GM12878 (cell line): Measurements from ENCODE around the gene PLCXD1. TPM values are rescaled to one million over a fixed set of nuclear protein-coding genes. Genes with fewer than 3 reads are reported as not detected.

ENCODE experiments used
- ATF7 ChIP-seq: fragments of 450-650 bp; IDR thresholded peaks from 2 replicates; pipeline ENCODE4 v1.6.1; 2016; ENCODE audit warnings: low read depth, mild to moderate bottlenecking
- BRCA1 ChIP-seq: IDR thresholded peaks from 2 replicates; pipeline ENCODE4 v1.6.1; 2011; ENCODE audit warnings: low read depth, low read length, improper control_type of control experiment
- JUNB ChIP-seq: IDR thresholded peaks from 2 replicates; pipeline ENCODE4 v1.6.1; 2016; ENCODE audit warnings: antibody characterized with exemption, mild to moderate bottlenecking
- KLF5 ChIP-seq: fragments of 450-650 bp; IDR thresholded peaks from 2 replicates; pipeline ENCODE4 v1.6.1; 2014; ENCODE audit warnings: mild to moderate bottlenecking; ENCODE audit not compliant: partially characterized antibody
- MTA2 ChIP-seq: fragments of 450-650 bp; IDR thresholded peaks from 2 replicates; pipeline ENCODE4 v1.6.1; 2016; ENCODE audit warnings: low read depth, mild to moderate bottlenecking, moderate library complexity
- NFYB ChIP-seq: IDR thresholded peaks from 2 replicates; pipeline ENCODE4 v1.6.1; 2011; ENCODE audit warnings: low read depth, mild to moderate bottlenecking, low read length, improper control_type of control experiment, moderate library complexity; ENCODE audit not compliant: insufficient read depth
- NRF1 ChIP-seq: conservative IDR thresholded peaks from 2 replicates; pipeline ENCODE4 v1.6.1; 2011; ENCODE audit warnings: mild to moderate bottlenecking, low read depth, low read length, improper control_type of control experiment
- ZNF217 ChIP-seq: fragments of 450-650 bp; IDR thresholded peaks from 2 replicates; pipeline ENCODE4 v1.6.1; 2017; ENCODE audit warnings: antibody characterized with exemption, mild to moderate bottlenecking
- polyA plus RNA-seq, 11 experiments: library from polyadenylated mRNA; depleted of rRNA in 4 of 11; unstranded in 6 of 11; stranded (reverse) in 5 of 11; fragments of >200 nt; fragmentation: Nextera tagmentation in 4 of 11; fragmentation: Illumina TruSeq in 1 of 11; extraction: Ambion mirVana in 4 of 11; extraction: Trizol in 1 of 11; gene quantifications; 1 replicate in 1 of 11; 2 replicates in 10 of 11; pipeline versions ENCODE4 v1.2.1 to v1.2.3, GENCODE V29; 2011 to 2016; ENCODE audit warnings: inconsistent platforms in 2 of 11, missing spikeins in 2 of 11, low read depth in 1 of 11
- total RNA-seq, 4 experiments: library from RNA; depleted of rRNA in 3 of 4; stranded (reverse); fragments of >200 nt in 3 of 4; fragmentation: Illumina TruSeq in 1 of 4; extraction: Trizol in 1 of 4; gene quantifications; 2 replicates each; pipeline versions ENCODE4 v1.2.1 to v1.2.3, GENCODE V29; 2013 to 2021
- TF ChIP-seq, protein P1 (sequence below): fragments of 450-650 bp; IDR thresholded peaks from 2 replicates; pipeline ENCODE4 v1.6.1; 2017; ENCODE audit warnings: mild to moderate bottlenecking, moderate library complexity
- TF ChIP-seq, protein P2 (sequence below): fragments of 450-650 bp; conservative IDR thresholded peaks from 2 replicates; pipeline ENCODE4 v1.6.1; 2017; ENCODE audit warnings: mild to moderate bottlenecking, moderate library complexity

Gene PLCXD1
- total and polyA plus RNA-seq, 10 of the 15 experiments (the other 5 are each of a cell fraction or from before 2014, with no cell fraction given): 2.4 to 49.7 (median 18.0) TPM

DNA sequence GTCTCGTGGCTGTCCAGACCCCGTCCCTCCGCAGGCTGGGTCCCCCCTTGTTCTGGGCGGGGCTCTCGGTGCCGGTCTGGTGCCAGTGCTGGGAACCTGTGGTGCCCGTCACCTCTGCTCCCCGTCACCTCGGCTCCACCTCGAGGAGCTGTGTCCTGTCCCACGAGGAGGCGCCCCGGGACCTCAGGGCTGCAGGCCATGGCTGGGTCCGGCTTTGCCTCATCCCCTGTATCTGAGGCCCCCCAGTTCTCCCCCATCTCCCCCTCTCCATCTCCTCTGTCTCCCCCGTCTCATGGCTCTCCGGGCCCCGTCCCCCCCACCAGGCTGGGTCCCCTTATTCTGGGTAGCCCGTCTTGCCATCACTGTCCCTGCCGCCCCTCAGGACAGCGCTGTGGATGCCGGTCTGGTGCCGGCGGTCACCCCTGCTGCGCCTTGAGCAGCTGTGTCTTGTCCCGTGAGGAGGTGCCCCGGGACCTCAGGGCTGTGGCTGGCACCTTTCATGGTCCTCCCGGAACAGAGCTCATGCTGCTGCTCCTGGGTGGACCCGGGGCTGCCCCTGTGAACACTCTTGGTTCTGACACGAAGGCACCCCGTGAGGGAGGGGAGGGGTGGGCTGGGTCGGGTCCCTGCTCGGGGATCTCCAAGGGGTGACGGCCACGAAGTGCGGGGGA is 50.8 kb downstream of the PLCXD1 start (continued):
- TF ChIP-seq, protein P1, sequence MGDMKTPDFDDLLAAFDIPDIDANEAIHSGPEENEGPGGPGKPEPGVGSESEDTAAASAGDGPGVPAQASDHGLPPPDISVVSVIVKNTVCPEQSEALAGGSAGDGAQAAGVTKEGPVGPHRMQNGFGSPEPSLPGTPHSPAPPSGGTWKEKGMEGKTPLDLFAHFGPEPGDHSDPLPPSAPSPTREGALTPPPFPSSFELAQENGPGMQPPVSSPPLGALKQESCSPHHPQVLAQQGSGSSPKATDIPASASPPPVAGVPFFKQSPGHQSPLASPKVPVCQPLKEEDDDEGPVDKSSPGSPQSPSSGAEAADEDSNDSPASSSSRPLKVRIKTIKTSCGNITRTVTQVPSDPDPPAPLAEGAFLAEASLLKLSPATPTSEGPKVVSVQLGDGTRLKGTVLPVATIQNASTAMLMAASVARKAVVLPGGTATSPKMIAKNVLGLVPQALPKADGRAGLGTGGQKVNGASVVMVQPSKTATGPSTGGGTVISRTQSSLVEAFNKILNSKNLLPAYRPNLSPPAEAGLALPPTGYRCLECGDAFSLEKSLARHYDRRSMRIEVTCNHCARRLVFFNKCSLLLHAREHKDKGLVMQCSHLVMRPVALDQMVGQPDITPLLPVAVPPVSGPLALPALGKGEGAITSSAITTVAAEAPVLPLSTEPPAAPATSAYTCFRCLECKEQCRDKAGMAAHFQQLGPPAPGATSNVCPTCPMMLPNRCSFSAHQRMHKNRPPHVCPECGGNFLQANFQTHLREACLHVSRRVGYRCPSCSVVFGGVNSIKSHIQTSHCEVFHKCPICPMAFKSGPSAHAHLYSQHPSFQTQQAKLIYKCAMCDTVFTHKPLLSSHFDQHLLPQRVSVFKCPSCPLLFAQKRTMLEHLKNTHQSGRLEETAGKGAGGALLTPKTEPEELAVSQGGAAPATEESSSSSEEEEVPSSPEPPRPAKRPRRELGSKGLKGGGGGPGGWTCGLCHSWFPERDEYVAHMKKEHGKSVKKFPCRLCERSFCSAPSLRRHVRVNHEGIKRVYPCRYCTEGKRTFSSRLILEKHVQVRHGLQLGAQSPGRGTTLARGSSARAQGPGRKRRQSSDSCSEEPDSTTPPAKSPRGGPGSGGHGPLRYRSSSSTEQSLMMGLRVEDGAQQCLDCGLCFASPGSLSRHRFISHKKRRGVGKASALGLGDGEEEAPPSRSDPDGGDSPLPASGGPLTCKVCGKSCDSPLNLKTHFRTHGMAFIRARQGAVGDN: no peak
- no peak for TF ChIP-seq NFYB
- no peak for TF ChIP-seq JUNB
- no peak for TF ChIP-seq MTA2
- TF ChIP-seq BRCA1: no peak
- TF ChIP-seq ATF7: no peak
- no peak for TF ChIP-seq ZNF217
- TF ChIP-seq NRF1: no peak
- TF ChIP-seq, protein P2, sequence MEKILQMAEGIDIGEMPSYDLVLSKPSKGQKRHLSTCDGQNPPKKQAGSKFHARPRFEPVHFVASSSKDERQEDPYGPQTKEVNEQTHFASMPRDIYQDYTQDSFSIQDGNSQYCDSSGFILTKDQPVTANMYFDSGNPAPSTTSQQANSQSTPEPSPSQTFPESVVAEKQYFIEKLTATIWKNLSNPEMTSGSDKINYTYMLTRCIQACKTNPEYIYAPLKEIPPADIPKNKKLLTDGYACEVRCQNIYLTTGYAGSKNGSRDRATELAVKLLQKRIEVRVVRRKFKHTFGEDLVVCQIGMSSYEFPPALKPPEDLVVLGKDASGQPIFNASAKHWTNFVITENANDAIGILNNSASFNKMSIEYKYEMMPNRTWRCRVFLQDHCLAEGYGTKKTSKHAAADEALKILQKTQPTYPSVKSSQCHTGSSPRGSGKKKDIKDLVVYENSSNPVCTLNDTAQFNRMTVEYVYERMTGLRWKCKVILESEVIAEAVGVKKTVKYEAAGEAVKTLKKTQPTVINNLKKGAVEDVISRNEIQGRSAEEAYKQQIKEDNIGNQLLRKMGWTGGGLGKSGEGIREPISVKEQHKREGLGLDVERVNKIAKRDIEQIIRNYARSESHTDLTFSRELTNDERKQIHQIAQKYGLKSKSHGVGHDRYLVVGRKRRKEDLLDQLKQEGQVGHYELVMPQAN: no peak
- TF ChIP-seq KLF5: no peak
